HepG2 (cell line): ENCODE data around the gene CD4. TPM values are rescaled to one million over a fixed set of nuclear protein-coding genes. Genes with fewer than 3 reads are reported as not detected.

ENCODE experiments used
- ARID4A ChIP-seq: sonication (generic); formaldehyde crosslinking; IDR thresholded peaks from 2 replicates; pipeline ENCODE4 v1.5.0; 2020; ENCODE audit warnings: mild to moderate bottlenecking, missing genetic modification reagents, borderline replicate concordance
- FOXC1 ChIP-seq: sonication (generic); formaldehyde crosslinking; IDR thresholded peaks from 2 replicates; pipeline ENCODE4 v1.8.0; 2022; ENCODE audit warnings: mild to moderate bottlenecking, missing genetic modification reagents, borderline replicate concordance
- HCFC1 ChIP-seq: fragments of 150-350 bp; IDR thresholded peaks from 2 replicates; pipeline ENCODE4 v1.6.1; 2014; ENCODE audit warnings: low read depth, low read length
- IKZF5 ChIP-seq: IDR thresholded peaks from 2 replicates; pipeline ENCODE4 v1.6.1; 2018; ENCODE audit warnings: missing genetic modification reagents, mild to moderate bottlenecking, missing compliant biosample characterization
- JDP2 ChIP-seq: sonication (generic); formaldehyde crosslinking; IDR thresholded peaks from 2 replicates; pipeline ENCODE4 v1.8.1; 2022; ENCODE audit warnings: missing genetic modification reagents, borderline replicate concordance
- KDM4B ChIP-seq: sonication (generic); formaldehyde crosslinking; IDR thresholded peaks from 2 replicates; pipeline ENCODE4 v1.4.0; 2020; ENCODE audit warnings: missing genetic modification reagents
- MXD1 ChIP-seq: sonication (generic); formaldehyde crosslinking; IDR thresholded peaks from 2 replicates; pipeline ENCODE4 v1.4.0; 2020; ENCODE audit warnings: mild to moderate bottlenecking, missing genetic modification reagents
- REL ChIP-seq: sonication (generic); formaldehyde crosslinking; conservative IDR thresholded peaks from 2 replicates; pipeline ENCODE4 v1.8.0; 2022; ENCODE audit warnings: mild to moderate bottlenecking, missing genetic modification reagents, moderate library complexity
- SNAPC5 ChIP-seq: sonication (generic); formaldehyde crosslinking; IDR thresholded peaks from 2 replicates; pipeline ENCODE4 v1.8.1; 2023; ENCODE audit warnings: mild to moderate bottlenecking, missing genetic modification reagents, borderline replicate concordance
- ZKSCAN5 ChIP-seq: sonication (generic); formaldehyde crosslinking; IDR thresholded peaks from 2 replicates; pipeline ENCODE4 v1.5.1; 2020; ENCODE audit warnings: mild to moderate bottlenecking, missing genetic modification reagents
- ZNF451 ChIP-seq: sonication (generic); formaldehyde crosslinking; IDR thresholded peaks from 2 replicates; pipeline ENCODE4 v1.5.0; 2020; ENCODE audit warnings: mild to moderate bottlenecking, missing genetic modification reagents
- ZNF550 ChIP-seq: sonication (generic); formaldehyde crosslinking; IDR thresholded peaks from 2 replicates; pipeline ENCODE4 v1.4.0; 2020; ENCODE audit warnings: mild to moderate bottlenecking, missing genetic modification reagents, borderline replicate concordance
- ZNF75D ChIP-seq: sonication (generic); formaldehyde crosslinking; IDR thresholded peaks from 2 replicates; pipeline ENCODE4 v1.8.1; 2023; ENCODE audit warnings: missing genetic modification reagents, mild to moderate bottlenecking, borderline replicate concordance
- ZNF816 ChIP-seq: sonication (generic); formaldehyde crosslinking; IDR thresholded peaks from 2 replicates; pipeline ENCODE4 v1.8.0; 2022; ENCODE audit warnings: missing genetic modification reagents, mild to moderate bottlenecking, borderline replicate concordance
- polyA plus RNA-seq, 8 experiments: library from polyadenylated mRNA; depleted of rRNA in 3 of 8; stranded (reverse) in 7 of 8; unstranded in 1 of 8; fragments of >200 nt; fragmentation: Illumina TruSeq in 4 of 8; extraction: Trizol in 4 of 8; gene quantifications; 2 replicates each; pipeline versions ENCODE4 v1.2.1 to v1.2.3, GENCODE V29; 2011 to 2016; ENCODE audit warnings: low read depth in 4 of 8, missing spikeins in 1 of 8, mixed read lengths in 1 of 8; ENCODE audit not compliant: insufficient read depth in 1 of 8
- total RNA-seq, 5 experiments: library from RNA; depleted of rRNA; stranded (reverse); fragments of >200 nt; fragmentation: Illumina TruSeq; extraction: Trizol; gene quantifications; 2 replicates each; pipeline ENCODE4 v1.2.3, GENCODE V29; 2016; ENCODE audit warnings: low read depth in 1 of 5
- TF ChIP-seq, protein P1 (sequence below): IDR thresholded peaks from 2 replicates; pipeline ENCODE4 v1.6.1; 2016
- TF ChIP-seq, protein P2 (sequence below): sonication (generic); formaldehyde crosslinking; IDR thresholded peaks from 2 replicates; pipeline ENCODE4 v1.4.0; 2020; ENCODE audit warnings: missing genetic modification reagents
- TF ChIP-seq, protein P3 (sequence below): sonication (generic); formaldehyde crosslinking; conservative IDR thresholded peaks from 2 replicates; pipeline ENCODE4 v1.4.0; 2020; ENCODE audit warnings: missing genetic modification reagents

The CD4 gene
- total and polyA plus RNA-seq, 2 of the 13 experiments (the other 11 are each of a cell fraction or from before 2014, with no cell fraction given) = 0.07 to 0.95 TPM

GRCh38 chr12:6779708-6780432 lies 9.5 kb upstream of the CD4 start (continued):
- TF ChIP-seq FOXC1 (CRISPR knock-in tag) (no peak), ARID4A (CRISPR knock-in tag) (no peak), JDP2 (no peak), ZNF451 (CRISPR knock-in tag) (no peak), MXD1 (CRISPR knock-in tag) (no peak), ZNF75D (no peak), ZNF816 (no peak), ZNF550 (CRISPR knock-in tag) (no peak), KDM4B (CRISPR knock-in tag) (no peak), HCFC1 (no peak), REL (CRISPR knock-in tag) (no peak), ZKSCAN5 (no peak), SNAPC5 (CRISPR knock-in tag) (no peak), IKZF5 (CRISPR knock-in tag) (no peak)
- TF ChIP-seq, protein P1, sequence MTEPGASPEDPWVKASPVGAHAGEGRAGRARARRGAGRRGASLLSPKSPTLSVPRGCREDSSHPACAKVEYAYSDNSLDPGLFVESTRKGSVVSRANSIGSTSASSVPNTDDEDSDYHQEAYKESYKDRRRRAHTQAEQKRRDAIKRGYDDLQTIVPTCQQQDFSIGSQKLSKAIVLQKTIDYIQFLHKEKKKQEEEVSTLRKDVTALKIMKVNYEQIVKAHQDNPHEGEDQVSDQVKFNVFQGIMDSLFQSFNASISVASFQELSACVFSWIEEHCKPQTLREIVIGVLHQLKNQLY (CRISPR knock-in tag) = 0 out of 2 replicates have a peak, but pooled peaks have one; percentile 20
- TF ChIP-seq, protein P2, sequence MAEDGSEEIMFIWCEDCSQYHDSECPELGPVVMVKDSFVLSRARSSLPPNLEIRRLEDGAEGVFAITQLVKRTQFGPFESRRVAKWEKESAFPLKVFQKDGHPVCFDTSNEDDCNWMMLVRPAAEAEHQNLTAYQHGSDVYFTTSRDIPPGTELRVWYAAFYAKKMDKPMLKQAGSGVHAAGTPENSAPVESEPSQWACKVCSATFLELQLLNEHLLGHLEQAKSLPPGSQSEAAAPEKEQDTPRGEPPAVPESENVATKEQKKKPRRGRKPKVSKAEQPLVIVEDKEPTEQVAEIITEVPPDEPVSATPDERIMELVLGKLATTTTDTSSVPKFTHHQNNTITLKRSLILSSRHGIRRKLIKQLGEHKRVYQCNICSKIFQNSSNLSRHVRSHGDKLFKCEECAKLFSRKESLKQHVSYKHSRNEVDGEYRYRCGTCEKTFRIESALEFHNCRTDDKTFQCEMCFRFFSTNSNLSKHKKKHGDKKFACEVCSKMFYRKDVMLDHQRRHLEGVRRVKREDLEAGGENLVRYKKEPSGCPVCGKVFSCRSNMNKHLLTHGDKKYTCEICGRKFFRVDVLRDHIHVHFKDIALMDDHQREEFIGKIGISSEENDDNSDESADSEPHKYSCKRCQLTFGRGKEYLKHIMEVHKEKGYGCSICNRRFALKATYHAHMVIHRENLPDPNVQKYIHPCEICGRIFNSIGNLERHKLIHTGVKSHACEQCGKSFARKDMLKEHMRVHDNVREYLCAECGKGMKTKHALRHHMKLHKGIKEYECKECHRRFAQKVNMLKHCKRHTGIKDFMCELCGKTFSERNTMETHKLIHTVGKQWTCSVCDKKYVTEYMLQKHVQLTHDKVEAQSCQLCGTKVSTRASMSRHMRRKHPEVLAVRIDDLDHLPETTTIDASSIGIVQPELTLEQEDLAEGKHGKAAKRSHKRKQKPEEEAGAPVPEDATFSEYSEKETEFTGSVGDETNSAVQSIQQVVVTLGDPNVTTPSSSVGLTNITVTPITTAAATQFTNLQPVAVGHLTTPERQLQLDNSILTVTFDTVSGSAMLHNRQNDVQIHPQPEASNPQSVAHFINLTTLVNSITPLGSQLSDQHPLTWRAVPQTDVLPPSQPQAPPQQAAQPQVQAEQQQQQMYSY (CRISPR knock-in tag) = no peak
- TF ChIP-seq, protein P3, sequence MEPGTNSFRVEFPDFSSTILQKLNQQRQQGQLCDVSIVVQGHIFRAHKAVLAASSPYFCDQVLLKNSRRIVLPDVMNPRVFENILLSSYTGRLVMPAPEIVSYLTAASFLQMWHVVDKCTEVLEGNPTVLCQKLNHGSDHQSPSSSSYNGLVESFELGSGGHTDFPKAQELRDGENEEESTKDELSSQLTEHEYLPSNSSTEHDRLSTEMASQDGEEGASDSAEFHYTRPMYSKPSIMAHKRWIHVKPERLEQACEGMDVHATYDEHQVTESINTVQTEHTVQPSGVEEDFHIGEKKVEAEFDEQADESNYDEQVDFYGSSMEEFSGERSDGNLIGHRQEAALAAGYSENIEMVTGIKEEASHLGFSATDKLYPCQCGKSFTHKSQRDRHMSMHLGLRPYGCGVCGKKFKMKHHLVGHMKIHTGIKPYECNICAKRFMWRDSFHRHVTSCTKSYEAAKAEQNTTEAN (CRISPR knock-in tag) = no peak
